Naive B cell (primary cell): ENCODE measurements around the gene C2CD5. TPM values are rescaled to one million over a fixed set of nuclear protein-coding genes. Genes with fewer than 3 reads are reported as not detected.
A peak's percentile ranks its signal among the peaks of the same experiment; 100 is the strongest.

ENCODE experiments used
- ATAC-seq, 2 donors: fragments of 150-1000 bp; cut with Tn5 transposase; 2 replicates each; pipeline ENCODE4 v1.10.0; 2021; ENCODE audit warnings: low read depth in 2 of 2, mild to moderate bottlenecking in 2 of 2, moderate library complexity in 2 of 2
- DNase-seq: peaks from one replicate; pipeline ENCODE4 v3.0.0; 2022
- H3K27ac Mint-ChIP-seq, 6 donors: one replicate each; pipeline ENCODE4 v1.8.0; 2020 to 2022; ENCODE audit warnings: mild to moderate bottlenecking in 6 of 6, mixed read lengths in 6 of 6, moderate library complexity in 5 of 6, inconsistent platforms in 2 of 6
- H3K27me3 Mint-ChIP-seq, 3 donors: one replicate each; pipeline ENCODE4 v1.8.0; 2021 to 2022; ENCODE audit warnings: mixed read lengths in 3 of 3, mild to moderate bottlenecking in 1 of 3
- H3K36me3 Mint-ChIP-seq, 2 donors: one replicate each; pipeline ENCODE4 v1.8.0; 2020 to 2022; ENCODE audit warnings: mixed read lengths in 2 of 2, inconsistent platforms in 1 of 2, mild to moderate bottlenecking in 1 of 2
- H3K4me1 Mint-ChIP-seq, 3 donors: one replicate each; pipeline ENCODE4 v1.8.0; 2020 to 2022; ENCODE audit warnings: mixed read lengths in 3 of 3, inconsistent platforms in 1 of 3, mild to moderate bottlenecking in 1 of 3, moderate library complexity in 1 of 3
- H3K4me3 Mint-ChIP-seq, 8 donors: one replicate each; pipeline ENCODE4 v1.8.0; 2020 to 2022; ENCODE audit warnings: mild to moderate bottlenecking in 8 of 8, mixed read lengths in 8 of 8, moderate library complexity in 8 of 8, inconsistent platforms in 2 of 8
- H3K9me3 Mint-ChIP-seq, 7 donors: one replicate each; pipeline ENCODE4 v1.8.0; 2020 to 2022; ENCODE audit warnings: mixed read lengths in 7 of 7, mild to moderate bottlenecking in 5 of 7, inconsistent platforms in 2 of 7, moderate library complexity in 1 of 7
- polyA plus RNA-seq, 6 donors: library from polyadenylated mRNA; unstranded; fragments of 300-500 nt; fragmentation: Illumina TruSeq; gene quantifications; one replicate each; pipeline ENCODE4 v1.2.3, GENCODE V29; 2021; ENCODE audit warnings: low read depth in 6 of 6

The C2CD5 gene
- polyA plus RNA-seq, 6 donors from 2014 or later = 5.4 to 23.5 (median 16.0) TPM

DNA sequence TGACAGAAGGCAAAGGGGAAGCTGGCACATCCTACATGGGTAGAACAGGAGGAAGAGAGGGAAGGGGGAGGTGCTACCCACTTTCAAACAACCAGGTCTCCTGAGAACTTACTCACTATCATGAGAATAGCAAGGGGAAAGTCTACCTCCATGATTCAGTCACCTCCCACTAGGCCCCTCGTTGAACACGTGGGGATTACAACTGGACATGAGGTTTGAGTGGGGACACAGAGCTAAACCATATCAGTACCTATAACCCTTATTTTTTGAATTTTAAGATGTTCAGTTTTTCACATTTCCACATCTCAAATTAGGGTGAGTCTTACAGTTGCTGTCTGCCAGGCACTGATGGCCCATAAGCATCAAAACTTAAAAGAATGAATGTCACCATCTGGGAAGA, 129.6 kb downstream of the C2CD5 start:
- Mint-ChIP-seq H3K9me3 (peaks cover 0 to 2% (median 0%) of the 10 kb centered on the region in 7 donors), H3K4me3 (no peak overlapping the region), H3K27me3 (peaks cover 0 to 5% (median 5%) of the 10 kb centered on the region in 3 donors), H3K36me3 (no peaks in the 10 kb centered on the region), H3K27ac (no peak overlapping the region), H3K4me1 (no peaks in the 10 kb centered on the region)
- ATAC-seq (no peak), DNase-seq (no peak)

DNA sequence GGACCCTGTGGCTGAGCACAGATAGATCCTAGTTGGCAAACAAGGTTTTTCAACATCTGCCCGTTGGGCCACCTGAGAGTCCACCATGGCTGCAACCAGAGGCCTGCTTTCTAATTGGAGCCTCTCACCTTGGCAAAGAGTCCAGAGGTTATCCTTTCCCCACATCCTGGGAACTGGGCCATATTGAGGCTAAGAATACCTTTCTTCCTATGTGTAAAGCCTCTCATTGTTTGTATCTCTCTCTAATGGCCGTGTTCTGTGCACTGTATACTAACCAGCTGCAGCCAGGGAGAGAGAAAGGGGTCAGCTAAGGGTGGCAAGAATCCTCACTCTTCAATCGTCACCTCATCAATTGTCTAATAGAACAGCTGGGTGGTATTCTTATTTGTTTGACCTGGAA, 130.8 kb downstream of the C2CD5 start:
- Mint-ChIP-seq H3K27ac (no peak overlapping the region), H3K4me1 (no peaks in the 10 kb centered on the region), H3K4me3 (peak overlapping the region in 1 of 8 donors; percentile 3)

DNA sequence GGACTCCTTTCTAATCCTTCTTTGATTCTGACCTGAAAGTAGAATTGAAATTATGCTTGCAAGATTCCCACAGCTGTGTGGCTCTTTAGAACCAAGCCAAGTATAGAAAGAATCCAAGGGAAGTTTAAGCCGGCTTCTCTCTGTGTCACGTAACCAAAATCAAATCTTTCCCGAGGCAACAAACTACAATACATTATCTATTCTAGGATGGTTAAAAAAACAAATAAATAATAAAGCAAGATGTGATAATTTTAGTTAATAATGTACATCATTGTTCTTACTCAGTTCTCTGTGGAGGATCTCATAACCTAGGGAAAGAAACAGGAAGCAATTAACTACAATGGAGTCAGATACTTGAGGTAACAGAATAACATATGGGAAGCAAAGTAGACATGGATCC, 131.8 kb downstream of the C2CD5 start:
- peaks cover 0 to 11% (median 5%) of the 10 kb centered on the region in 3 donors for H3K27me3 Mint-ChIP-seq
- no peak for DNase-seq
- H3K4me1 Mint-ChIP-seq = no peaks in the 10 kb centered on the region
- no peaks in the 10 kb centered on the region for H3K36me3 Mint-ChIP-seq
- no peak for ATAC-seq
- H3K9me3 Mint-ChIP-seq = no peaks in the 10 kb centered on the region
- no peak overlapping the region for H3K27ac Mint-ChIP-seq
- H3K4me3 Mint-ChIP-seq = no peak overlapping the region

More for the DNA sequence above, 130.8 kb downstream of the C2CD5 start:
- H3K36me3 Mint-ChIP-seq = no peaks in the 10 kb centered on the region
- DNase-seq (no peak), ATAC-seq (no peak)
- H3K9me3 Mint-ChIP-seq = peaks cover 0 to 2% (median 0%) of the 10 kb centered on the region in 7 donors
- H3K27me3 Mint-ChIP-seq = peaks cover 0 to 9% (median 5%) of the 10 kb centered on the region in 3 donors

DNA sequence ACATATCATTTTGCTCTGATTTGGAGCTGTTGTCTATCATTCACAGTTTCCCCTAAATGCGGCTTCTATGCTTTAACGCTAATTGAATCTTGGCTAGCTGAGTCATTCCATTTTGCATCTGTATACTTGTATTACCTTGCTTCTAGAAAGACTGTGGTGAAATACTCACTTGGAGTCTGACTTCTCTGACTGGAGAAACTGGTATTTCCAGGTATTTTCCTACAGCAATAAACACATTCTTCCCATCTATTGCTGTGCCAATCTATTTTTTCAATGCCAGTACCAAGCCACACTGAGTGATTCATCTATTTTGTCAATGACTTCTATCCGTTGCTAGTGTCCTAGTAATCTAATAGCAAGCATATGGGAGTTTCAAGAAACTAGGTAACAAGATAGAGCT, 133.9 kb downstream of the C2CD5 start:
- Mint-ChIP-seq H3K9me3 (no peaks in the 10 kb centered on the region), H3K36me3 (no peaks in the 10 kb centered on the region), H3K4me1 (no peaks in the 10 kb centered on the region), H3K27ac (no peak overlapping the region), H3K27me3 (peaks cover 0 to 6% (median 0%) of the 10 kb centered on the region in 3 donors), H3K4me3 (no peak overlapping the region)
- ATAC-seq (no peak), DNase-seq (no peak)

DNA sequence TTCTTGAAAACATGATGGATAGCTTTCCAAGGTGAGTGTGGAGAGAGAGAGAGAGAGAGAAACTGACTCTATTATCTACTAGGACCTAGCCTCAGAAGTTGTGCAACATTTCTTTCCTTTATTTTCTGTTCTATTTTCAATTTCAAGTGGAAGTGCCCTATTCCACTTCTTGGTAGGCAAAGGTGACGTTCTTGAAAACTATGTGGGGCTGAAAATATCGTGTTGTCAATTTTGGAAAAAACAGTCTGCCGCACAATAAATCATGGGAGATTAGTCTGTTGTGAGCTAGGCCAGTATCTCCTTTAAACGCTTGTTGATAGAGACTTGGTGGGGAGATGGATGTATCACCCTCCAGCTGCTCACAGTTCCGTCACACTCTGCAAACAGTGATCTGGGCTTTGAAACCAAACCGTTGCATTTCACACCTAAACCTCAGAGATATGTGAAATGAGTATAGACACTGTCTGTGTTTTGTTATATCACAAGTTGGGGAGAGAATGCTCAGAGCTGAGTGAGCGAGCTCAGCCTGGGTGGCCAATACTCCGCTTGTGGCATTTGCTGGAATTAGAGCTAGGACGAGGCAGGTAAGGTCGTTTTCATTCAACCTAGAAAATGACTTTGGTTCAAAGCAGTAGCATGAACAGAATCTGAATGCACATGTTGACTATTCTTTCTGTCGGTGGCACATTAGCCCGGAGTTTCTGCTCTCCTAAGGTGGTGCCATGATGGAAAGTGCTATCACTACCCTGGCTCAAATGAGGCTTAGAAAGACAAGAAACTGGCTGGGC, 134.8 kb downstream of the C2CD5 start:
- DNase-seq (no peak), ATAC-seq (no peak)
- peaks cover 0 to 5% (median 0%) of the 10 kb centered on the region in 7 donors for H3K9me3 Mint-ChIP-seq
- no peak overlapping the region for H3K4me3 Mint-ChIP-seq
- H3K36me3 Mint-ChIP-seq = no peaks in the 10 kb centered on the region
- peaks cover 0 to 6% (median 0%) of the 10 kb centered on the region in 3 donors for H3K27me3 Mint-ChIP-seq
- no peaks in the 10 kb centered on the region for H3K4me1 Mint-ChIP-seq
- H3K27ac Mint-ChIP-seq = no peak overlapping the region

DNA sequence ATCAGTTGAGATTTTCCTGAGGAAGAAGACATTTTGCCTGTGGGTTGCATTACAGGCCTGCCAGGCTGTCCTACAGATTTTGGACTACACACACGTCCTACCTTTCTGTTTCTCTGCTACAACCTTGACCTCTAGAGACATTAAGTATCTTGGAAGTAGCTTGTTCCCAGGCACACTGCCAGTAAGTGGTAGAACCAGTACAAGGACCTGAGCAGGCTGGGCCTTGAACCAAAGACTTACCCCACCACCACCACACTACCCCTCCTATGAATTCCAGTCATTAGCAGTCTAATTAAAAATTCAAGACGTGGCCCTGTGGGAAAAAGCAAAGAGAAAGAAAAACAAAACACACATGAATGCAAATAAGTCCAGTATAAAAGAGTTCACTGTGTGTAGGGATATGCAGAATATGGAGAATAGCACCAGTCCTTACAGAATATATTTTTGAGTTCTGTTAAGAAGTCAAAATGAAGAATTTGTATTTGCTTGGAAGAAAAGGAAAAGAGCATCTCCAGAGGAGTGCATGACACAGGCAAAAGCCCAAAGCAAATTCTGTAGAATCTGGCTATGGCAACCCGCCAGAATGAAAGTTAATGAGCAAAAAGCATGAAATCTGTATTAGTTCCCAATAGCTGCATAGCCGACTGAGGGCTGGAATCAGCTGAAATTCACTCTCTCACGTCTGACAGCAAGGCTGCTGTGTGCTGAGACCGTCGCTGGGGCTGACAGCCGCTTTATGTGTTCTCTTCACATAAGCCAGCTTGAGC, 135.5 kb downstream of the C2CD5 start:
- peaks cover 0 to 9% (median 0%) of the 10 kb centered on the region in 7 donors for H3K9me3 Mint-ChIP-seq
- no peak for DNase-seq
- H3K27ac Mint-ChIP-seq = no peak overlapping the region
- H3K4me1 Mint-ChIP-seq = no peaks in the 10 kb centered on the region
- ATAC-seq = no peak
- no peaks in the 10 kb centered on the region for H3K36me3 Mint-ChIP-seq
- H3K4me3 Mint-ChIP-seq = no peak overlapping the region
- H3K27me3 Mint-ChIP-seq = peaks cover 0 to 6% (median 0%) of the 10 kb centered on the region in 3 donors

DNA sequence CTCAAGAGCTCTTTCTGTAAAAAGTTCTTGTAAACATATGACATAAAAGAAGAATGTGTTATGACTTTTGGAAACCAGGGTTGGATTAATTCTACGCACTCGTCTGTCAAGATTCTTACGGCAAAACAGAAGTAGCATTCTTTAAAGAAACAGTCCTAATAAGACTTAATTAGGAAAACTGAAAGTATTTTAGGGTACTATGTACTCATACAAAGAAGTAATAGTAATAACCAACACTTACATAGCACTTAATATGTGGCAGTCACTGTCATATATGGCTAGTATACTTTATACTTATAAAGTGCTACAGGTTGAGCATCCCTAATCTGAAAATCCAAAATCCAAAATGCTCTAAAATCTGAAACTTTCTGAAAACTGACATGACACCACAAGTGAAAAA, 136.9 kb downstream of the C2CD5 start:
- Mint-ChIP-seq H3K27ac (peak overlapping the region in 1 of 6 donors; percentile 15), H3K4me3 (no peak overlapping the region)
- ATAC-seq = no peak

DNA sequence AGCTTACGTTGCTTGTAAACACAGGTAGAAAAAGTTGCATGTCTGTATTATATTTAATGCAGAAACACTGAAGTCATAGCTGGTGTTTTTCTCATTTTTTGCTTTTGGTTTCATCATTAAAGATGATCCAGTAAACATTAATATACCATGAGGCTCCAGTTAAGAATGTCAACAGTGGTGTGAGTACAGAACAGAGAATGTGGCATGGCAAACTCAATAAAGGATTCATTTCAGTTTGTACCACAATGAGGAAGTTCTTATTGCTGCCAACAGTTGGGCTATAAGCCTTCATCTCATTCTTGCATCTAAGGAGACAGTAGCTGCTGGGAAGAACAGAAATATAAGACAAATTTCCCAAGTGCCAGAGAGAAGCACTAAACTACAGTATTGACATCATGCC, 137.7 kb downstream of the C2CD5 start:
- DNase-seq = no peak
- Mint-ChIP-seq H3K36me3 (no peaks in the 10 kb centered on the region), H3K9me3 (peaks cover 0 to 9% (median 2%) of the 10 kb centered on the region in 7 donors), H3K4me1 (no peaks in the 10 kb centered on the region), H3K4me3 (no peak overlapping the region), H3K27me3 (peaks cover under 1 to 12% (median 5%) of the 10 kb centered on the region in 3 donors), H3K27ac (no peak overlapping the region)
- ATAC-seq = no peak

More for the DNA sequence above, 136.9 kb downstream of the C2CD5 start:
- Mint-ChIP-seq H3K9me3 (peaks cover 0 to 9% (median 0%) of the 10 kb centered on the region in 7 donors), H3K27me3 (peaks cover 0 to 6% (median 5%) of the 10 kb centered on the region in 3 donors), H3K4me1 (no peaks in the 10 kb centered on the region), H3K36me3 (no peaks in the 10 kb centered on the region)
- DNase-seq = no peak

DNA sequence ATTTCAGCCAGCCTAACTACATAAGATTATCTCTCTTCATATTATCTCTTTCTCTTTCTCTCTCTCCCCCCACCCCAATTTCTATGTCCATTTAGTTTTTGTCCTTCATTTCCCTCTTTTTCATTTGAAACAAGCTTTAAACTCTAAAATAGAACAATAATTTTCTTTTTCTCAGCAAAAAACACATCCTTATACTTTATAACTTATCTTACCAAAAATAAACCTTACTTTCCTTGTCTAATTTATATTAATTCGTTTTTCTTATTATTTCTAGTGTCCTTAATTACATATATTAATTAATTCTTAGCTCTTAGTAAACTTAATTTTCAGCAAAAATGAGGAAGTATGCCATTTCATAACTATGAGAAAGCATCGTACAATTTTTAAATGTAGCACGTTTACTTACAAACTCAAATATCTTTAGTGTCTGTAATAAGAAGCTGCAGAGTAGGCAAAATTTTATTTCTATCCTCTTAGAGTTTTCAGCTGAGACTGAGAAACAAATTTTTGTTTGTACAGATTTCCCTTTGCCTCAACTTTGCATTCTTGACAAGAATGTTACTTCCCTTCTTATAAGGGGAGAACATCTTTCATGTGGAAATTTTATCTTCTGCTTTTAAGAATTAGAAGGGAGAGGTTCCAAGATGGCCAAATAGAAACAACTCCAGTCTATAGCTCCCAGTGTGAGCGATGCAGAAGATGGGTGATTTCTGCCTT, 144.7 kb downstream of the C2CD5 start:
- H3K4me3 Mint-ChIP-seq = no peak overlapping the region
- no peak for DNase-seq

More for the DNA sequence above, 144.7 kb downstream of the C2CD5 start:
- Mint-ChIP-seq H3K4me1 (peaks cover 0 to 9% (median 6%) of the 10 kb centered on the region in 3 donors), H3K27ac (no peak overlapping the region), H3K27me3 (peaks cover 5 to 15% (median 8%) of the 10 kb centered on the region in 3 donors), H3K9me3 (peaks cover 6 to 22% (median 9%) of the 10 kb centered on the region in 7 donors), H3K36me3 (no peaks in the 10 kb centered on the region)
- no peak for ATAC-seq

Other genes with a start within 250 kb of the C2CD5 start
- gene ST8SIA1, start 209.8 kb downstream of the C2CD5 start, polyA plus RNA-seq = not detected
- gene ETNK1, start 80.6 kb upstream of the C2CD5 start, polyA plus RNA-seq = 10 to 100 TPM; 21.2 to 28.2 (median 25.1) TPM